Limb (tissue), 2 donors: ENCODE results near the gene PREX1.
A peak's percentile ranks its signal among the peaks of the same experiment; 100 is the strongest.
"Not testable (repeated sequence)": the region's sequence is repeated elsewhere in the genome, so short reads cannot be mapped to it uniquely, and the experiment has no call there.

ENCODE experiments used
- DNase-seq, 2 donors: peaks; one replicate each; pipeline ENCODE4 v3.0.0-alpha.2; 2016; ENCODE audit errors: extremely low spot score in 2 of 2

PREX1 gene, protein sequence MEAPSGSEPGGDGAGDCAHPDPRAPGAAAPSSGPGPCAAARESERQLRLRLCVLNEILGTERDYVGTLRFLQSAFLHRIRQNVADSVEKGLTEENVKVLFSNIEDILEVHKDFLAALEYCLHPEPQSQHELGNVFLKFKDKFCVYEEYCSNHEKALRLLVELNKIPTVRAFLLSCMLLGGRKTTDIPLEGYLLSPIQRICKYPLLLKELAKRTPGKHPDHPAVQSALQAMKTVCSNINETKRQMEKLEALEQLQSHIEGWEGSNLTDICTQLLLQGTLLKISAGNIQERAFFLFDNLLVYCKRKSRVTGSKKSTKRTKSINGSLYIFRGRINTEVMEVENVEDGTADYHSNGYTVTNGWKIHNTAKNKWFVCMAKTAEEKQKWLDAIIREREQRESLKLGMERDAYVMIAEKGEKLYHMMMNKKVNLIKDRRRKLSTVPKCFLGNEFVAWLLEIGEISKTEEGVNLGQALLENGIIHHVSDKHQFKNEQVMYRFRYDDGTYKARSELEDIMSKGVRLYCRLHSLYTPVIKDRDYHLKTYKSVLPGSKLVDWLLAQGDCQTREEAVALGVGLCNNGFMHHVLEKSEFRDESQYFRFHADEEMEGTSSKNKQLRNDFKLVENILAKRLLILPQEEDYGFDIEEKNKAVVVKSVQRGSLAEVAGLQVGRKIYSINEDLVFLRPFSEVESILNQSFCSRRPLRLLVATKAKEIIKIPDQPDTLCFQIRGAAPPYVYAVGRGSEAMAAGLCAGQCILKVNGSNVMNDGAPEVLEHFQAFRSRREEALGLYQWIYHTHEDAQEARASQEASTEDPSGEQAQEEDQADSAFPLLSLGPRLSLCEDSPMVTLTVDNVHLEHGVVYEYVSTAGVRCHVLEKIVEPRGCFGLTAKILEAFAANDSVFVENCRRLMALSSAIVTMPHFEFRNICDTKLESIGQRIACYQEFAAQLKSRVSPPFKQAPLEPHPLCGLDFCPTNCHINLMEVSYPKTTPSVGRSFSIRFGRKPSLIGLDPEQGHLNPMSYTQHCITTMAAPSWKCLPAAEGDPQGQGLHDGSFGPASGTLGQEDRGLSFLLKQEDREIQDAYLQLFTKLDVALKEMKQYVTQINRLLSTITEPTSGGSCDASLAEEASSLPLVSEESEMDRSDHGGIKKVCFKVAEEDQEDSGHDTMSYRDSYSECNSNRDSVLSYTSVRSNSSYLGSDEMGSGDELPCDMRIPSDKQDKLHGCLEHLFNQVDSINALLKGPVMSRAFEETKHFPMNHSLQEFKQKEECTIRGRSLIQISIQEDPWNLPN (N-terminal part only)

DNA sequence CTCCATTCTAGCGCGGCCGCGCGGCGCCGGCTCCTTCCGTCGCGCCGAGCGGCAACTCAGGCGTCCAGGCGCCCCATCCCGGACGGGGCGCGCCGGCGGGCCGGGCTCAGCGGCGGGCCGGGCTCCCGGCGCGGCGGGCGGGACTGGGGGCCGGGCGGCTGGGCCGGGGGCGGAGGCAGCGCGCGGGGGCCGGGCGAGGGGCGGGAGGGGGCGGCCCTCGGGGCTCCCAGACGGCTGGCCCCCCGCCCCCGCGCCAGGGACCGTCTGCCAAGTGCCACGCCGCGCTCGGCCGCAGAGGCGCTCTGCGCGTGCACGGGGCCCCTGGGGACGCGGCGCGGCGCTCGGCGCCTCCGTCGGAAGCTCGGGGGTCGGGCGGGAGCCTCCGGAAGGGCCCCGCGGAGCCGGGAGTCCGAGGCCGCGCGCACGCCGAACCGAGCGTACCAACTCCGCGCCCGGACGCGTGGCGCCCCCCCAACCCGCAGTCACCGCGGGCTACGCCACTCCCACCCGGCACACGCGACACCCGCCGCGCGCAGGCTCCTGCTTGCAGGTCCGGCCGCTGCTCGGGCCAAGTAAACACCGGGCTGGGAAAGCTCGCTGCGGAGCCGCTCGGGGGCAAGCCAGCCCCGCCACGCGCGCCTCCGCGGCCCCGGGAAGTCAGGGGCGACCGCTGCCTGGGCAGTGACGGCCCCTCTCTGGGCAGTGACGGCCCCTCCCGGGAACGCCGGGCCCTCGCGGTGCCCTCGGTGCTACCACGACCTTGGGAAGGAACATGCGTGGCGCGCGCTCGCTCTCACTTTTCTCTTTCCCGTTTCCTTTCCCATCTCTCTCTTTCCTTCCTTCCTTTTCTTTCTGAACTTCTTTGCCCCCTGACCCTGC, at the start of gene PREX1:
Gene PREX1 (minus strand): TSS at position 145 of the 879 bp plus-strand sequence. CDS start 139 bp downstream, at position 6.
- peak; percentile 76 to 89 for DNase-seq

DNA sequence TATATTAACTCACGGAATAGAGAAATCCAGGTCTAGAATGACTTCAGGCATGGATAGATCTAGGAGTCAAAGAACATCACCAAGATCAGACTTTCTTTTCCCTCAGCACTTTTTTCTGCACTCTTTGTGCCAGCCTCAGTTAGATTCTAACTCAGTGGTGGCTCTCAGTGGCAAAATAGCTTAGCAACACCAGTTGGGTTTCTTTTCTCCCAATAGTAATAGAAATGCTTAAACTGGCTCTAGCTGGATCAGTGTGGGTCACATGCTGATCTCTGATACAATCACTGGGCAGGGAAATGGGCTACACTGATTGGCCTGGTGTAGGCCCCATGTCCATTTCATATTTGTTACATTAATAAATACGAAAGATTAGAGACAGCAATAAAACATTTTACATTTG, 49.5 kb upstream of the PREX1 start:
- DNase-seq, result no peak

DNA sequence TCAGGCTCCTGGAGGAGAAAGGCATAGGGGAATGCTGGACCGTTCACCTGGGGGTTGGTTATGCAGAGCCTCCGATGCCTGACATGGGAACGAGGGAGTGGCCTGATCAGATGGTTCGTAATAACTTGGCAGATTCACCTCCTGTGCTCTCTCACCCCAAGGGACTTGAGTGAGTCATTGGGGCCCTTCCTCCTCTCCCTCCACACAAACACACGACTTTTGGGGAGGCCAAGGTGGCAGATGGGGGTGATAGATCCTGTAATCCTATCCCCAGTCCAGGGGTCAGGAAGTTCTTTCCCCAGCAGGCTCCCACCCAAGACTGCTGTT, 48.1 kb upstream of the PREX1 start:
- no peak for DNase-seq

DNA sequence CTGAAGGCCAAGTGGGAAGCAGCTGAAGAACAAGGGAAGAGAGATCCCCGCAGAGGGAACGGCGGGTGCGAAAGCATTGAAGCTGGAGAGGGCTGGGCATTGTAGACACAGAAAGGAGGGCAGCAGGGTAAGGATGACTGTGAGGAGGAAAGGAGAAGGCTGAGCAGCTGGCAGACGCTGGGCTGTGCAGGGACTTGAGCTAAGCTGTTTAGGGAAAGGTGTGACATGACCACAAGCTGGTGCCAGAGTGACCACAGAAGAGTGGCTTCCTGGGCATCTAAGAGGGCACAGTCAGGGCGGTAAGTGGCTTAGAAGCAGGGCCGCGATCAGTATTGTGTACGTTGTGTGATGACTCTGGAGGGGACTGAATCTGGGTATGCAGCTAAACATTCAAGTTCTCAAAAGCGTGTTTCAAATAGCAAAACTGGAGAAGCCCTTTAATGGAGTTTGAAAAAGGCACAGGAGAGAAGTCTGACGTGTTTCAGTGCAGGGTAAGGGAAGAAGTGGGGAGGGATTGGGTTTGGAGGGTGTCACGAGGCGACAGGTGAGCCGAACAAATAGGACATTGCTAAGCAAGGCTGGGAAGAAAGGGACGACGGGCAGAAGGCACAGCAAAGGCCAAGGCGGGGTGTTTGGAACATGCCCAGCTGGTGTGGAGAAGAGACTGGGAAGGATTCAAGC, 47.6 kb upstream of the PREX1 start:
- no peak for DNase-seq

DNA sequence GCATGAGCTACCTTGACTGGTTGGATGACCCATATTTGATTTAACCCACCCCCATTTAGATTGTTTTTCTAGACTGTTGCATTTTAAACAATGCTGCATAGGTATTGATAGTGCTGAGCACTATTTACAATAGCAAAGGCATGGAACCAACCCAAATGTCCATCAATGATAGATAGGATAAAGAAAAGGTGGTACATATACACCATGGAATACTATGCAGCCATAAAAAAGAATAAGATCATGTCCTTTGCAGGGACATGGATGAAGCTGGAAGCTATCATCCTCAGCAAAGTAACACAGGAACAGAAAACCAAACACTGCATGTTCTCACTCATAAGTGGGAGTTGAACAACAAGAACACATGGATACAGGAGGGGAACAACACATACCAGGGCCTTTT, 41.6 kb upstream of the PREX1 start:
- DNase-seq, result not testable (repeated sequence)

DNA sequence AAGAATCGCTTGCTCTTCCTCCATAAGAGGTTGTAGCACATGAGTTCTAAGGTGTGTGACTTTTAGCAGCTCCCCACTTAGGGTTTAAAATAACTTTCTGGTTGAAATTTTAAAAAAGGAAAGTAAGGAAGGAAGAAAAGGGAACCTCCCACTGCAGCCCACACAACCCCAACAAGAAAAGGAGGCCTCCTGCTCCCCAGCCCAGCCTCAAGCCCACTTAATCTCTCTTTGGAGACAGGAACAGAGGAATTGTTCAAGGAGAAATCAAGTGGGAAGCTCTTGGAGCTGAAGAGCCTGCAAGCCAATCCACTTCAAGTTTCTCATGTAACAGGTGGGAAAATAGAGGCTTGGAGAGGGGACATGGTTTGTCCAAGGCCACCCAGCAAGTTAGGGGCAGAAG, 39.1 kb upstream of the PREX1 start:
- DNase-seq, result no peak

DNA sequence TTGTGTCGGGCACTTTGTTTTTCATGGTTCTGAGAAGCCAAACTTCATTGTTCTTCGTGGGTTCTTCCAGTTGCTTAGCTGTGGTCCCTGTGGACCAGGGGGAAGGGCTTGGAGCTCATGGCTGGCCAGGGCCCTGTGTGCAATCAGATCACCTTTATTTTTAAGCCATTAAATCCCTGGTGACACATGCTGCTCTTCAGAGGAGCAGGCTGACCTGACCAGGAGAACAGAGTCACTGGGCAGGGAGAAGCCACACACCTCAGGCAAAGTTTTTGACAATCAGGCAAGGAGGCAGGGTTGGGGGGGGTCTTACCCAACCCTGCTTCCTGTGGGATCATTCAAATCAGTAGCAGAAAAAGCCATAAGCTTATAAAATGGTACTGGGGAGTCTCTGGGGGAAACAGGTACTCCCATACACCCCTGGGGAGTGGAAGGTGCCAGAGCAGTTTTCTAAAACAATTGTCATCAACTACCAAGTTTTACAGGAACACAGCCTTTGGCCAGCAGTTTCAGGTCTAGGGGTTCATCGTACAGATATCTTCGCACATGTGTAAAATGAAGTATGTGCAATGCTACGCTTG, 37.0 kb upstream of the PREX1 start:
- no peak for DNase-seq

DNA sequence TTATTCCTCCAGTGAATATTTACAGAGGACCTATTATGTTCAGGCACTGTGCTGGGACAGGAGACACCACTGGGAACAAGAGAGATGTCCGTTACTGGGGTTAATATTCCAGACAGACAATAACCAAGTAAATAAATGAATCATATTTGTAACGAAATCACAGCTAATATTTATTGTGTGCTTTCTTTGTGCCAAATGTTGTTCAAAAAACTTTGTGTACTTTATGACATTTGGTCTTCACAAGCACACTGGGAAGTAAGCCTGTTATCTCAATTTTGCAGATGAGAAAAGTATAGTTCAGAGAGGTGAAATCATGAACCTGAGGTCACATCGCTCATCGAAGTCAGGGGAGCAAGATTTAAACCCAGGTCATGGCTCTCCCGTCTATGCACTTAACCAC, 36.5 kb upstream of the PREX1 start:
- no peak for DNase-seq

DNA sequence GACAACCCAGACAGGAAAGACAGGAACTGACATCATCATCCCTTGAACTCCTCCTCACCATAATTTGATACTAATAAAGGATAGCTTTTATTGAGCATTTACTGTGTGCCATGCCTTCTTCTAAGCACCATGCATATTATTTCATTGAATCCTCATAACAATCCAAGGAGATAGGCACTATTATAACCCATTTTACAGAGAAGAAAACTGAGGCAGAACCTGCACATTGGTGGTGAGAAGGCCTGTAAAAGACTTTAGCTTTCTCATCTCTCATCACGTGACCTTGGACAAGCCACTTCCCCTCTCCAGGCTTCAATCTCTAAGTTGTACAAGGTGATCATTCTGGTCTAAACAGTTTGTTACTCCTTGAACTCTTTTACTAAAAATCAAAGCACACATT, 34.5 kb upstream of the PREX1 start:
- DNase-seq, result no peak

DNA sequence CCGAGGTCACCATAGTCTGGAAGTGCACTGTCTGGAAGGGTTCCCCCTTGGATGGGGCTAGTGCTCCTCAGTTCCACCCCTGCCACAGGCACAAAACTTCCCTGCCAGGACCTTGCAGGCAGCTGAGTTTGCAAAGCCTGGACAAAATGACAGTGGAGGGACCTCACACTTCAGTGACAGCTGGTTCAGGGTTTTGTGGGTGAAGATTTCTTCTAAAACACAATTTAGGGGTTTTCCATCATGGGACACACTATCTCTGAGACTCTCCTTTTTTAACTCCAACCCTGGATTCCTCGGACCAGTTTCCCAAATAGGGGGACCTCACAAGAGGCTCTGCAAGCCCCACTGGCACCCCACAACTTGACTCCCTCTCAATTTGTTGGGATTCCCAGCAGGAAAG, 33.6 kb upstream of the PREX1 start:
- DNase-seq, result no peak

DNA sequence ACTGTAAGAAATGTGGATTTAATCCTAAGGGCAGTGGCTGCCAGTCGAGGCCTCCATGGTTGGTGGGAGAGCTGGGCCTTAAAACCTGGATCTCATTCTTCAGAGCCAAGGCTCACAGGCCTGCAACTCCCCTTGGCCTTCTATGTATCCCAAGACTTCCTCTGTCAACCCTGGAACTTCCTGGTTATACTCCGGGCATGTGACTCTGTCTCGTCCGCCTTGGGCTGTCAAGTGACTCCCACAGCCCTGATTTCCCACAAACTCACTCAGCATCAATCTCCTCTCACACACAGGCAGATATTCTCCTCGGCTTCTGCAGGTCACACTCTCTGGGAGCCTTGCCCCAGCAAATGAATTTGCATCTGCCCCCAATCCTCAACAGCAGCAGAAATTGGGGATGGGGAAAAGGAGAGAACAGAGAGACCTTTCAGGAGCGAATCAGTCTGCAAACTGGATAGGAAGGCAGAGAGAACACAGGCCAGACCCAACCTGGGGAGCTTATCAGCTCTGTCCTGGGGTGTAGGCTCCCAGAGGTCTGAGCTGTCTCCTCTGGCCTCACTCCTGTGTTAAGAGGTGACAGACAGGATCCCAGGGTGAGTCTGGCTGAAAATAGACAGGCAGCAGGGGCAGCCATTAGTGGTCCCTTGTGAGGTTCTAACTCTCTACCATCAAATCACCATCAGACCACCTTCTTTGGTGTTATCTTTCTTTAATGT, 30.4 kb upstream of the PREX1 start:
- no peak for DNase-seq

DNA sequence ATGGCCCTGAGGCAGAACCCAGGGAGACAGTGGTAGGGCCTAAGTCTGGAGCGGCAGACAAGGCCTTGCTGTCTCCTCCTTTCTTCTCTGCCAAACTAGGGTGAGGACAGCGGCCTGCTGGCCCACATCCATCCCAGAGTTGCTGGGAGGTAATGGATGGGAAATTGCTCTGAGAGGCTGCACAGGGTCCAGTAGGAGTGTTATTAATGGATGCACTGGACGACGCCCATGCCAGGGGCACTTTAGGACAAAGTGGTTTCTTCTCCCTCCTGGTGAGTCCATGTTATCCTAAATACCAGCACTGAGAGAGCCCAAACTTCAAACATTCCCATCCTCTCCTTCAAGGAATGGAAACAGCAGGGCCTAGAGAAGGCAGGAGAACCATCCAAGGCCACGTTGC, 28.3 kb upstream of the PREX1 start:
- DNase-seq, result no peak

DNA sequence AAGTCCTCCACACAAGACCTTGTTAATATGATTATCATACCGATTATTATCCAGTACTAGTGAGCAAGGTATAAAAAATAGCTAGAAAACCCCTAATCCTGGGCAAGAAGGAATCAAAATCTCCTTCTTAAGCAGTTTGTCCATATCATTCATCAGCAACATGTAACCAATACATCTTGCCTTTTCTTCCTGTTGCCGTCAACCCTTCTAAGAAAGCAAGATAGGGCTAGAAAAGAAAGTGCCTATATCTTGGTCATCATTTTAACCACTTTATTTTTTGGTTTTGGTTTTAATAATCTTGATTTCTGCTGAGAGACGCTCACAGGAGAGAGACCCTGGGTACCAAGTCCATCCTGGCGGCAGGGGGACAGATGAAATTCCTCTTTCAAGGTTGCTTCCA, 27.2 kb upstream of the PREX1 start:
- DNase-seq, result no peak

DNA sequence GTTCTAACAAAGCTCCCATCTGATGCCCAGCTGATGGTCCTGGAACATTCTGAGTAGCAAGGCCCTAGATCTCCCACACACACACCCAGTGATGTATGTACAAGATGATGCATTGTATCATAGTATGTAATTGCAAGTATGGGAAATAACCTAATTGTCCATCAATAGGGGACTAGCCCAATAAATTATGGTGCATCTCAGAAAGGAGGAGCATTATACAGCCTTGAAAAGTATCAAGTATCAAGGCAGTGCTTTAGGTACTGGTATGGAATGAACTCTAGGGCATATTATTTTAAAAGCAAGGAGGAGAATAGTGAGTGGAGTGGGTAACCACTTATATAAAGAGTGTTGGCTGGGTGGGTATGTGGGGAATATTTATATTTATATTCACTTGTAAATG, 24.8 kb upstream of the PREX1 start:
- no peak for DNase-seq

DNA sequence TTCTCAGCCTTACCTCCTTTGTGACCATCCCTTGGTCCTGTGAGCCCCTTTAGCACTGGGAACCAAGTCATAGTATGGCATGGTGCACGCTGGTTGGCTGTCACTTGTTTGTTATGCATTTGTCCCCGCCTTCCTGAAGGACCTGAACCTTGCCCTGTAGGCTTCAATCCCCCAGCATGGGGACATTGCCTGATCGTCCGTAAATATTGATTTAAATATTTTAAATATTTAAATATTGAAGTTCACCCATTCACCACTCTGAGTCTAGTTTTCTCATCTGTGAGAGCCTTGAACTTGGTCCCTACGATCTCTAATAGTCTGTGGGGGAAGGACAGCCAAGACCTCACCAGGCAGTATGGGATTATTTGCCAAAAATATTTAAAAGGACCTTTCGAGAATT, 23.8 kb upstream of the PREX1 start:
- no peak for DNase-seq

DNA sequence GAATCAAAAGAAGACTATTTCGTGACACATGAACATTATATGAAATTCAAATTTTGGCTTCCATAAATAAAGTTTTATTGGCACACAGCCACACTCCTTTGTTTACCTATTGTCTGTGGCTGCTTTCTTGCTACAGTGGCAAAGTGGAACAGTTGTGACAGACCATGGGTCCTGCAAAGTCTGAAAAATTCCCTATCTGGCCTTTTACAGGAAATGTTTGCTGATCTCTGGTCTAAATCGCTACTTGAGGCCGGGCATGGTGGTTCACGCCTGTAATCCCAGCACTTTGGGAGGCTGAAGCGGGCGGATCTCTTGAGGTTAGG, 23.1 kb upstream of the PREX1 start:
- DNase-seq, result no peak

DNA sequence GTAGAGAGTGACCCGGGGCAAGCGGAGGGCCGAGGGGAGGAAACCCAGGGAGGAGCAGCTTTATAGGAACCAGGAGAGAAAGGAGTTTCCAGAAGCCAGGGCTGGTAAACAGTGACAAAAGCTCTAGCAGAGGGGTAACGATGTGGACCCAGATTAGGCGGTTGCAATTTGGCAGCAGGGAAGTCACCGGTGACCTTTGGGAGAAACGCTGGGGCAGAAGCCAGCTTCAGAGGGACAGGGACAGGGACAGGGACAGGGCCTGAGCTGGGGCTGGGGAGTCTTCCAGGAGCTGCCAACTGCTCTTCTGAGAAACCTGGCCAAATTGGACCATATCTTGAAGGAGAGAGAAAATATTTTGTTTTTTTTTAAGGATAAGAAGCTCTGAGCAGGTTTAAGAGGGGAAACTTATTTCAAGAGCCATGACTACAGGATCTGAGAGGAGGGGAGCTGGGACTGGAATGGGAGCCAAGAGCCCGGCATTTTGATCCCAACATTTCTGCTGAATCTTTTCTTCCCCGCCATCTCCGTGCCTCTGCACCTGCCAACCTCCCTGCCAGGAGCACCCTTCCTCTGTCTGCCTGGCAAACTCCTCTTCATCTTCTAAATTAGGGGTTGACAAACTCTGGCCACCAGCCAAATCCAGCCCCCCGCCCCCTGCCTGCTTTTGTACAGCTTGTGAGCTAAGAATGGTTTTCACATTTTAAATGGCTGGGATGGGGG, 22.6 kb upstream of the PREX1 start:
- peak in 1 of 2 donors; percentile 52 for DNase-seq

DNA sequence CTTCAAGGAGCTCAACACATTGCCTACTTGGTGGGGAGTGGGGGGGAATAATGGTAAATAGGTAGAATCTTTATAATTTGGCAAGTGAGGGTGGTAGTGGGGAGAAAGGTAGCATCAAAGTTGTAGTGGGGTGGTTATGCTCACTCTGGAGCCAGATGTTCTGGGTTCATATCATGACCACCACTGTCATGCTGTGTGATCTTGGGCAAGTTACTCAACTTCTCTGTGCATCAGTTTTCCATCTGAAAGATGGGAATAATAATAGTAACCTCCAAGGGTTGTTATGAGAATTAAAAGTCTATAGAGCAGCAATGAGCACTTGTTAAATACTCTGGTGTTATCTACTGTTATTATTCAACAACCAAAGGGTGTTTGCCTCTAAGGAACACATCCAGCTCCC, 22.0 kb upstream of the PREX1 start:
- DNase-seq, result no peak

DNA sequence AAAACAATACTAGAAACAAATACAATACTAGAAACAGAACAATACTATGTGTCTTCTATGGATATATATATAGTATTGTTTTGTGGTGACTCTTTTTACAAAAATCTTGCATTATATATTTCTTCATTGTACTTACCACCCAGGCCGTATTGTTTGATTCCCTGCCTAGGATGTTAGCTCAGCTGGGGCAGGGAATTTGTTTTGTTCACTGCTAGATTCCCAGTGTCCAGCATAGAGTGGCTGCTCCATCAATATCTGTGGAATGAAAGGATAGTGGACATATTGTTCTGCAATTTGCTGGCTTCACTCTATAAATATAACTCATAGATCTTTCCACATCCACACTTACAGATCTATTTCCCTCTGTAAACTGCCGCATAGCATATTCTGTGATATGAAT, 21.5 kb upstream of the PREX1 start:
- DNase-seq, result no peak
